Measurements from ENCODE around the gene ACTL7B.
A peak's percentile ranks its signal among the peaks of the same experiment; 100 is the strongest.
"Not testable (repeated sequence)": the region's sequence is repeated elsewhere in the genome, so short reads cannot be mapped to it uniquely, and the experiment has no call there.

ACTL7B gene

DNA sequence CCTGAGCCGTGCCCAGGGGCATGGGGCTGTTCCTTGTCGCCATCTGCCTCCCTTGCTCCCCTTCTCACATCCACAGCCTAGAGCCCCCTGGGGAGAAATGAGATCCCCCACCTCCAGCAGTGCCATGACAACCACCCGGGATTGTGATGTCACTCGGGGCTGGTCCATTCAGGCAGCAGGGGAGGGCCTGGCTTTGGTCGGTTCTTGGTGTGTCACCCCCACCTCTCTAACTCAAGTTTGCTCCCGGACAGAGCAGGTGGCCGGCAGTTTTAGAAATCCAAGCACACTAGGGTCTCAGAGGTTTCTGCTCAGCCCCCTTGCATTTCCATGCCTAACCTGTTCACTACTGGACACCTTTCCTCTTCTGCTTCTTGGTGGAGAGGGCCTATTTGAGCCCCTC lies at the start of gene ACTL7B:
Gene ACTL7B (minus strand): TSS at position 99 of the 400 bp plus-strand sequence. CDS start 56 bp downstream, at position 43.
- no peak for DNase-seq

- no peak for DNase-seq
Measured at GRCh38 chr9:108905494-108905893, 49.7 kb upstream of the ACTL7B start.

GRCh38 chr9:108904161-108904560 lies 48.4 kb upstream of the ACTL7B start:
- DNase-seq: no peak

- DNase-seq: no peak
Measured at GRCh38 chr9:108903420-108904103, 47.8 kb upstream of the ACTL7B start.

GRCh38 chr9:108900176-108900575 lies 44.4 kb upstream of the ACTL7B start:
- no peak for DNase-seq

GRCh38 chr9:108899023-108899695 lies 43.4 kb upstream of the ACTL7B start:
- not testable (repeated sequence) for DNase-seq

- DNase-seq: no peak
Measured at GRCh38 chr9:108897324-108898096, 41.7 kb upstream of the ACTL7B start.

- no peak for DNase-seq
Measured at GRCh38 chr9:108894225-108894997, 38.6 kb upstream of the ACTL7B start.

GRCh38 chr9:108889649-108890067 lies 33.9 kb upstream of the ACTL7B start:
- DNase-seq: peak in 1 of 2 experiments; percentile 49

DNA sequence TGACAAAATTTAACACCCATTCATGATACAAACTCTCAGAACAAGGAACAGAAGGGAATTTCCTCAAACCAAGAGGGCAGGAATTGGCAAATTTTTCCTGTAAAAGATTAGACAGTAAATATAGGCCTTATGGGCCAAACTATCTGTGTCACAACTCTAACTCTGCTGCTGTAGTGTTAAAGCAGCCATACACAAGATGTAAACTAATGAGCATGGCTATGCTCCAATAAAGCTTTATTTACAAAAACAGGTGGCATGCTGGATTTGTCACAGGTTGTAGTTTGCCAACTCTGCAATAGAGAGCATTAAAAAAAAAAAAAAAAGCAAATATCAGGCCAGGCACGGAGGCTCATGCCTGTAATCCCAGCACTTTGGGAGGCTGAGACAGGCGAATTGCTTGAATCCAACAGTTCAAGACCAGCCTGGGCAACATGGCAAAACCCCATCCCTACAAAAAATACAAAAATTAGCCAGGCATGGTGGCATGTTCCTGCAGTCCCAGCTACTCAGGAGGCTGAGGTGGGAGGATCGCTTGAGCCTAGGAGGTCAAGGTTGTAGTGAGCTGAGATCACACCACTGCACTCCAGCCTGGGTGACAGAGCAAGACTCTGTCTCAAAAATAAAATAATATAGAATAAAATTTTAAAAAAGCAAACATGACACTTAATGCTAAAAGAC lies 30.9 kb upstream of the ACTL7B start:
- DNase-seq: not testable (repeated sequence)

- DNase-seq: peak in 1 of 2 experiments; percentile 33
Measured at GRCh38 chr9:108885643-108886348, 30.0 kb upstream of the ACTL7B start.

DNA sequence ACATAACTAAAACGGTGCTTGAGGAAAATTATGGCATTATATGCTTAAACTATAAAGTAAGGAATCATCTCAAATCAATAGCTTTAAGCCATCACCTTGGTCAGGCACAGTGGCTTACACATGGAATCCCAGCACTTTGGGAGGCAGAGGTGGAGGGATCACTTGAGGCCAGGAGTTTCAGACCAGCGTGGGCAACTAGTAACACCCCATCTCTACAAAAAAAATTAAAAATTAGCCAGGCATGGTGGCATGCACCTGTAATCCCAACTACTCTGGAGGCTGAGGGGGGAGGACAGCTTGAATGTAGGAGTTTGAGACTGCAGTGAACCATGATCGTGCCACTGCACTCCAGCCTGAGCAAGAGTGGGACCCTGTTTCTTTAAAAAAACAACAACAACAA lies 28.9 kb upstream of the ACTL7B start:
- DNase-seq: no peak

- DNase-seq: no peak
Measured at GRCh38 chr9:108883085-108883484, 27.3 kb upstream of the ACTL7B start.

DNA sequence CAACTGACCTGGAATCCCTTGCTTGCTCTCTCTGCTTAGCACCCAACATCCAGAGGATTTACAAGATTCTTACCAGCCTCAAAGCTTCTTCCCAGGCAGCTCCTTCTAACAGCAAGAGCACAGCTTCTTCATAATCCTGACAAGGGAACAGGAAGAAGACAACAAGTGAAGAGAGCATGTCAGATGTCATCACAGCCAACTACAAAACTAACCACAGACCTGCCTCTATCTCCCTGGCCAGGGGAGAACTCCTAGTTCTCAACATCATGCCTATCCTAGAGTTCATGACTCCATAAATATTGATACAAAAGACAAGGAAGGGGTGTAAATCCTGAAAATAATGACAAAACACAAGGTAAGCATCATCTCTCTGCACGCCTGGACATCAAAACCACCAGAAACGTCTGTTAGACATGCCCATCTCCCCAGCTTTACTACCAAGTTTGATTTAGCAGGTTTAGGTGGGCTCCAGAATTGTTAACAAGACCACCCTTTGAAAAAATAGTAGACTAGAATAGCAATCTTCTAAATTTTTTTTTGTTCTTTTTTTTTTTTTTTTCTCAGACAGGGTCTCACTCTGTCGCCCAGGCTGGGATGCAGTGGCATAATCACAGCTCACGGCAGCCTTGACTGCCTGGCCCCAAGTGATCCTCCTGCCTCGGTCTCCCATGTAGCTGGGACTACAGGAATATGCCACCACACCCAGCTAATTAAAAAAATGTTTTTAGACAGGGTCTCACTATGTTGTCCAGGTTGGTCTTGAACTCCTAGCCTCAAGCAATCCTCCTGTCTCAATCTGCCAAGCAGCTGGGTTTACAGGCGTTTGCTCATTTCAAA lies 26.5 kb upstream of the ACTL7B start:
- DNase-seq: no peak

DNA sequence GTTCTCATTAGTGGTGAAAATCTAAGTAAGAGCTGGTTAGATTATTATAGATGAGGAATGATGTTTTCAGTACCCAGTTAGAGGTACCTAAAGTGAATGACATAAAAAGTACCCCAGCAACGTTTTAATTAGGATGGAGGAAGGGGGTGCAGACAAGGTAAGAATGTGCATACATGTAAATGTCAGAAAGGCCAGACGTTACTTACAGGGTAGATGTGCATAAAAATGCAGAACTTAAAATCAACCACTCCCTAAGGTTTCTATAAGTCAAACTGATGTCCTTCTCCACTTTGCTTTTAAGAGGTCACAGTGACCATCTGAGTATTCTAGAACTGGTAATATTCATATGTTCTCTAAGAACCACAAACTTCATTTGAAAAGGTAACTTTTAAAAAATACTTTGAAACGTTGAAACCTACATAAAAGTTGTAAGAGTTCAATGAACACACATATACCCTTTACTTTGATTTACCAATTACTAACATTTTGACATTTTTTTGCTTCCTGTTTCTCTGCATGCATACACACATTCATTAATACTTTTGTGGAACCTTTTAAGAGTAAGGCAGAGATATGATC lies 25.0 kb upstream of the ACTL7B start:
- DNase-seq: no peak

DNA sequence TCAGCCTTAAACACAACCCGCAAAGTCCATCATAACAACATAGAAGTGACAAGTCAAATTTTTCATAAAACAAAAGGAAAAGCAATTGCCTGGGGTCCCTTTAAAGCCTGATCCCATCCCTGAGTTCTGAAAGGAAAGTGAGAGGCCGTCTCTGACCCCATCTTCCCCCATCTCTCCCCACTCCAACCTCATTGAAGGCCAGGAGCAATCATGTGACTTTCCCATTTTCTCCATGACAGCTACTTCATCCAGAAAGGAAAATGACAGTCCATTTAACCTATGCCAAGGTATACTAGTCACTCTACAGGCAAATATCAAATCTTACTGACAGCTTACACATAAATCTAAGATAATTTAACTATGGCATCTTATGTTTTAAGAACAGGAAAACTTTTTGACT lies 21.7 kb upstream of the ACTL7B start:
- no peak for DNase-seq

DNA sequence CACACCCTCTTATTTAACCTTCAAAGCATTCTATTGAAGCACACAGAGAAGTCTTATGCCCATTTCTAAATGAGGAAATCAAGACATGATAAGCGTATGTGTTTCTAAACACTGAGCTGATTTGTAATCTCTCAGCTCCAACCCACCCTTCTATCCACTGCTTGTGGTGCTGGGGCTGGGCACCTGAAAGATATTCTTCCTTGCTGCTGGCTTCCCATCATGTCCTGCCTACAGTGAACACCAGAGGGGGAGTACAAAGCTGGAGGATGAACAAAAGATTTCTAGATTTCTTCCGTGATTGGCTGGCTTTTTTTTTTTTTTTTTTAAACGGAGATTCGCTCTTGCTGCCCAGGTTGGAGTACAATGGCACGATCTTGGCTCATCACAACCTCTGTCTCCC lies 20.6 kb upstream of the ACTL7B start:
- DNase-seq: no peak

GRCh38 chr9:108874058-108874788 lies 18.4 kb upstream of the ACTL7B start:
- no peak for DNase-seq

DNA sequence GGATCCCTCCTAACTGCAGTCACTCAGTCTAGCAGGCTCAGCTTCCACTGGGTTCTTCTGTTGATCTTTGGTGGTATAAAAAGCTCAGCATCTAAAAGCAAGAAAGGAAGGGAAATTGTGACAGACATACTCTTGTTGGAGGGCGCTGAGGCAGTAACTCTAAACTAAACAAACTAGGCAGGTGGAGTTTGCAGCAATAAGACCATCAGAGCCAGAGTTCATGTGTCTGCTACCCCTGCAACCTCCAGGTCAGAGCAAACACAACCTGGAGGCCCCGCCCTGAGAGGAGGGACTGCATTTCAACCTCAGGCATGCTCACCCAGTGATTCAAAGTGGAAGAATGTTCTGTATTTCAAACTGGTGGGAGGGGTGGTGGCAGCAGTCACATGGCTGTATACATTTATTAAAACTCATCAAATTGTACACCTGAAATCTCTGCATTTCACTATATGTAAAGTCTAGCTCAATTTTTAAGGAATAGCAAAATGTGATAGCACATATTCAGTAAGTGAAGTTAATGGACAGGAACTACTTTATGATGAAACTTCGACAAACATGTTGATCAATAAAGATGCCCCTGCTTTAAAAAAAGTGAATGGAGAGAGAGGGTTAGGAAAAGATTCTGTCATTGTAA lies 13.4 kb upstream of the ACTL7B start:
- DNase-seq: peak in 1 of 2 experiments; percentile 30

Data from SW 1271 (cell line).